G401 (cell line): ENCODE data around the gene TANGO6. TPM values are rescaled to one million over a fixed set of nuclear protein-coding genes. Genes with fewer than 3 reads are reported as not detected.
"Not testable (repeated sequence)": the region's sequence is repeated elsewhere in the genome, so short reads cannot be mapped to it uniquely, and the experiment has no call there.

ENCODE experiments used
- DNase-seq: peaks from one replicate; pipeline ENCODE4 v3.0.0-alpha.2; 2015; ENCODE audit warnings: low spot score
- in situ Hi-C: cut with HindIII; loops from 2 replicates; pipeline ENCODE4 v1.10.0; 2016; ENCODE audit warnings: low sequenced_read_pairs, mixed read lengths
- total RNA-seq: library from RNA; depleted of rRNA; stranded (reverse); fragments of >200 nt; shearing (Covaris generic); gene quantifications from 2 replicates; pipeline ENCODE4 v1.2.3, GENCODE V29; 2014

TANGO6 gene
- total RNA-seq, 1 experiment from 2014 or later, result 31.5 TPM

GRCh38 chr16:68948230-68948910 lies 105.0 kb downstream of the TANGO6 start:
- in situ Hi-C loops, result no loop called here

GRCh38 chr16:68951991-68952877 lies 108.9 kb downstream of the TANGO6 start:
- in situ Hi-C loops, result no loop called here

More at GRCh38 chr16:68948230-68948910, 105.0 kb downstream of the TANGO6 start:
- DNase-seq, result no peak

GRCh38 chr16:68954911-68955635 lies 111.7 kb downstream of the TANGO6 start:
- peak; percentile 77 for DNase-seq
- in situ Hi-C loops, result no loop called here

More at GRCh38 chr16:68951991-68952877, 108.9 kb downstream of the TANGO6 start:
- no peak for DNase-seq

GRCh38 chr16:68960910-68961309 lies 117.6 kb downstream of the TANGO6 start:
- in situ Hi-C loops, result no loop called here
- no peak for DNase-seq

GRCh38 chr16:68961778-68962402 lies 118.6 kb downstream of the TANGO6 start:
- in situ Hi-C loops, result no loop called here
- no peak for DNase-seq

- DNase-seq, result no peak
- in situ Hi-C loops, result no loop called here
These were observed 126.0 kb downstream of the TANGO6 start for GRCh38 chr16:68969338-68969737.

GRCh38 chr16:68972013-68972412 lies 128.7 kb downstream of the TANGO6 start:
- peak; percentile 68 for DNase-seq

GRCh38 chr16:68972720-68973119 lies 129.4 kb downstream of the TANGO6 start:
- DNase-seq, result peak; percentile 74
- in situ Hi-C loops, result no loop called here

More at GRCh38 chr16:68972013-68972412, 128.7 kb downstream of the TANGO6 start:
- in situ Hi-C loops, result no loop called here

GRCh38 chr16:68973611-68974120 lies 130.3 kb downstream of the TANGO6 start:
- no peak for DNase-seq
- in situ Hi-C loops, result no loop called here

GRCh38 chr16:68978303-68978954 lies 135.1 kb downstream of the TANGO6 start:
- in situ Hi-C loops, result no loop called here
- DNase-seq, result no peak

GRCh38 chr16:68980695-68981315 lies 137.5 kb downstream of the TANGO6 start:
- in situ Hi-C loops, result no loop called here
- no peak for DNase-seq

- DNase-seq, result no peak
- in situ Hi-C loops, result no loop called here
These were observed 138.6 kb downstream of the TANGO6 start for GRCh38 chr16:68981971-68982370.

GRCh38 chr16:68984467-68984866 lies 141.1 kb downstream of the TANGO6 start:
- in situ Hi-C loops, result no loop called here

GRCh38 chr16:68985268-68985667 lies 141.9 kb downstream of the TANGO6 start:
- DNase-seq, result no peak
- in situ Hi-C loops, result no loop called here

More at GRCh38 chr16:68984467-68984866, 141.1 kb downstream of the TANGO6 start:
- no peak for DNase-seq

GRCh38 chr16:68985855-68986254 lies 142.5 kb downstream of the TANGO6 start:
- in situ Hi-C loops, result no loop called here
- DNase-seq, result no peak

GRCh38 chr16:68987734-68988457 lies 144.6 kb downstream of the TANGO6 start:
- in situ Hi-C loops, result no loop called here
- no peak for DNase-seq

GRCh38 chr16:68990172-68990845 lies 147.0 kb downstream of the TANGO6 start:
- DNase-seq, in situ Hi-C loops: not testable (repeated sequence)
